HL-60/S4 treated with retinoic acid at 250 ng/mL for 4 days and 3 days (cell line): ENCODE results near the gene SLC6A12.
"Not testable (repeated sequence)": the region's sequence is repeated elsewhere in the genome, so short reads cannot be mapped to it uniquely, and the experiment has no call there.

Source experiments
- in situ Hi-C: fragments of 300-500 bp; cut with MboI; formaldehyde crosslinking; loops from 2 replicates; pipeline ENCODE4 v1.7.0; 2022; ENCODE audit warnings: low sequenced_read_pairs

The SLC6A12 gene

GRCh38 chr12:235967-236366 lies 22.0 kb upstream of the SLC6A12 start:
- in situ Hi-C loops, result not testable (repeated sequence)

GRCh38 chr12:234891-235415 lies 21.0 kb upstream of the SLC6A12 start:
- in situ Hi-C loops, result no loop called here

- in situ Hi-C loops, result no loop called here
Measured at GRCh38 chr12:234019-234418, 20.1 kb upstream of the SLC6A12 start.

- in situ Hi-C loops, result no loop called here
Measured at GRCh38 chr12:233615-233968, 19.6 kb upstream of the SLC6A12 start.

GRCh38 chr12:232731-233614 lies 19.0 kb upstream of the SLC6A12 start:
- in situ Hi-C loops, result no loop called here

GRCh38 chr12:230925-231671 lies 17.1 kb upstream of the SLC6A12 start:
- in situ Hi-C loops, result no loop called here

- in situ Hi-C loops, result no loop called here
Measured at GRCh38 chr12:229441-230191, 15.7 kb upstream of the SLC6A12 start.

GRCh38 chr12:228846-229200 lies 14.9 kb upstream of the SLC6A12 start:
- in situ Hi-C loops, result no loop called here

- in situ Hi-C loops, result no loop called here
Measured at GRCh38 chr12:227923-228845, 14.2 kb upstream of the SLC6A12 start.

- in situ Hi-C loops, result no loop called here
Measured at GRCh38 chr12:227286-227915, 13.4 kb upstream of the SLC6A12 start.

GRCh38 chr12:226401-226800 lies 12.4 kb upstream of the SLC6A12 start:
- in situ Hi-C loops, result no loop called here

- in situ Hi-C loops, result no loop called here
Measured at GRCh38 chr12:225012-225411, 11.1 kb upstream of the SLC6A12 start.

- in situ Hi-C loops, result no loop called here
Measured at GRCh38 chr12:224330-224729, 10.4 kb upstream of the SLC6A12 start.

- in situ Hi-C loops, result no loop called here
Measured at GRCh38 chr12:223841-224240, 9.9 kb upstream of the SLC6A12 start.

GRCh38 chr12:221736-222135 lies 7.8 kb upstream of the SLC6A12 start:
- in situ Hi-C loops, result no loop called here

GRCh38 chr12:220946-221550 lies 7.1 kb upstream of the SLC6A12 start:
- in situ Hi-C loops, result no loop called here

GRCh38 chr12:220491-220890 lies 6.5 kb upstream of the SLC6A12 start:
- in situ Hi-C loops, result no loop called here

- in situ Hi-C loops, result no loop called here
Measured at GRCh38 chr12:219891-220352, 6.0 kb upstream of the SLC6A12 start.
